HG03135 (cell line): ENCODE results near the gene MTA1.

Experiments used
- ATAC-seq: cut with Tn5 transposase; IDR thresholded peaks from one replicate; pipeline ENCODE4 v1.9.1; 2021; ENCODE audit warnings: mild to moderate bottlenecking, moderate library complexity; ENCODE audit not compliant: unreplicated experiment

The MTA1 gene

GRCh38 chr14:105419195-105420091 lies at the start of gene MTA1:
Gene MTA1, plus strand, starts transcription at chr14:105419827. Its CDS starts 209 bp downstream, at chr14:105420036.
- no peak for ATAC-seq

- ATAC-seq: no peak
Observed at GRCh38 chr14:105374389-105374788, 45.2 kb upstream of the MTA1 start.

DNA sequence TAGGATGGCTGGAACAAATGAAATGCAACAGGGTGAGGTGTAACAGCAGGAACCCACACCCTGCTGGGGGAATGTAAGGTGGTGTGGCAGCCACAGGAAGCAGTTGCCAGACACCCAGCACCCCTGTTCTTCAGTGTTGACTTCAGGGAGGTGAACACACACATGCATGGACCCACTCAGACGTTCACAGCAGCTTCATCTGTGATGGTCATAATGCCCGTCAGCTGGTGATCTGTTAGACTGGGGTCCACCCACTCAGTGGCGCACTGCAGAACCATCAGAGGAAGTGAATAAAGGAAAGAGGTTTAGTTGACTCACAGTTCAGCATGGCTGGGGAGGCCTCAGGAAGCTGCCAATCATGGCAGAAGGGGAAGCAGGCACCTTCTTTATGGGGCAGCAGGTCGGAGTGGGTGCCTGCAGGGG lies 44.0 kb upstream of the MTA1 start:
- ATAC-seq: no peak

- no peak for ATAC-seq
Observed at GRCh38 chr14:105376521-105377440, 42.8 kb upstream of the MTA1 start.

DNA sequence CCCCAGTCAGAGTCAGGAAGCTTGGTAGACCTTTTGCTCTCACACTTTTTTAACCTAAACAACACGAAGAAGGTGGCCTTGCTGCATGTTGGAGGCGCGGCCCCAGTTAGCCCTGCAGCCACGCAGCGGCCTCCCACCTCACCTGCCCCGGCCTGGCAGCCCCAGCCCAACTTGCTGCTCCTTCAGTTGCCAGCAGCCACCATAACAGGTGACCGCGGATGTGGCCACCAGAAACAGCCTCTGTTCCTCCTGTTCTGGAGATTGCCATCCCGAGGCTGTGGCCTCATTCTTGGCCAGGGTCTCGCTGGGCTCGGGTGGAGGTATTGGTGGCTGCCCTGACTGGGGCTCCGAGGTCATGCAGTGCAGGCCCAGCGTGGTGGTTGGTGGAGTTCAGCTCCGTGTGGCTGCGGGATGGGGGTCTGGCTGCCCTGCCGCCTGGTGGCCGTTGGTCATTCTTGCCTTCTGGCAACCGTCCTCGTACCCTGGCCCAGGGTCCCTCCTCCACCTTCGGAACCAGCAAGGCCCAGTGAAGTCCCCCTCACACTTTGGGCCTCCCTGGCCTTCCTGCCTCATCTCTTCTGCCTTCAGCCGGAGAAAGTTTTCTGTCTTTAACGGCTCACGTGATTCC lies 42.0 kb upstream of the MTA1 start:
- no peak for ATAC-seq

DNA sequence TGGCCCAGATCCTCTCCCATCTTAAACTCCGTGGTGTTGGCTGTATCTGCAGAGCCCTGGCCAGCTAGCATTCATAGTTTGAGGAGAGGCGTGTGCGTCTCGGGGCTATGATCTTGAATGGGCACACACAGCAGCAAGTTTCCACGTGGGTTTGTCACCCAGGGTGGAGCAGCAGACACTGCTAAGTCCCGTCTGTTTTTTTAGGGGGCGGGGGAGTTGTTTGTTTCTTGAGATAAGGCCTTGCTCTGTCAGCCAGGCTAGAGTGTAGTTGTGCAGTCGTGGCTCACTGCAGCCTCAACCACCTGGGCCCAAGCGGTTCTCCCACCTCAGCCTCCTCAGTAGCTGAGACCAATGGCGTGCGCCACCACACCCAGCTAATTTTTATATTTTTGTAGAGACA lies 41.4 kb upstream of the MTA1 start:
- ATAC-seq: no peak

DNA sequence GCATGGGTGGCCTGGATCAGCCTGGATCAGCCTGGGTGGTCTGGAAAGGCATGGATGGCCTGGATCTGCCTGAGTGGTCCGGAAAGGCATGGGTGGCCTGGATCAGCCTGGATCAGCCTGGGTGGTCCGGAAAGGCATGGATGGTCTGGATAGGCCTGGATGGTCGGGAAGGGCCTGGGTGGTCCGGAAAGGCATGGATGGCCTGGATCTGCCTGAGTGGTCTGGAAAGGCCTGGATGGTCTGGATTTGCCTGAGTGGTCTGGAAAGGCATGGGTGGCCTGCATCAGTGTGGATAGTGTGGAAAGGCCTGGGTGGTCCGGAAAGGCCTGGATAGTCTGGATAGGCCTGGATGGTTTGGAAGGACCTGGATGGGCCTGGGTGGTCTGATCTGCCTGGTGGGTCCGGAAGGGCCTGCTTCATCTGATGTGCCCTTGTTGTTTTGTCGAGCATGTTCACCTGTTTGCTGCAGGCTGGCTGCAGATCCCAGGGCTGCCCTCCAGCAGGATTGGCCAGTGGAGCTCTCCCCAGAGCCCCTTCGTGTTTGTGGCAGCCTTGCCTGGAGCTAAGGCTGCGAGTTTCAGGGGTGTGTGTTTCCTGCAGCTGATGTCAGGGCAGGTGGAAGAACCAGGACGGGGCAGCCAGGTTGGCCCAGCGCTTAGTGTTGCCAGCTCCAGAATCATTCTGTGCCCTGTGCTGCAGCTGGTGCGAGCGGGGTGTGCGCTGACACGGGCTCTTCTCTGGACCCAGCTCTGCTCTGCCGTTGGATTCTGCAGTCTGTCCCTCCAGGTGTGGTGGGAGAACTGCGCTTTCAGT lies 40.5 kb upstream of the MTA1 start:
- ATAC-seq: no peak

DNA sequence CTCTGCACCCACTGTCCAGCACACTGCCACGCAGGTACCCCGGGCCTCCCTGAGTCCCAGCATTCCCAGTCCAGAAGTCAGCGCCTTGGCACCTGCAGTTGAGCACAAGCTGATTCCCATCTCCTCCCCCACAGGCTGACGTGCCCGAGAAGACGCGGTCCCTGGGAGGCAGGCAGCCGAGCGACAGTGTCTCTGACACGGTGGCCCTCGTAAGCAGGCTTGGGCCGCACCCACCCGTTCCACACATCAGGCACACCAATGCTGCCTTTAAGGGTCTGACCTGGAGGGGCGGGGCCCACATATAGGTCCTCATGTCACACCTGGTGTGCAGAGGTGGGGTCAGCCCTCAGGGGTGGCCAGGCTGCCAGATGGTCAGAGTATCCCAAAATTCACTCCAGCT lies 39.7 kb upstream of the MTA1 start:
- no peak for ATAC-seq

- no peak for ATAC-seq
Observed at GRCh38 chr14:105380756-105381155, 38.9 kb upstream of the MTA1 start.

DNA sequence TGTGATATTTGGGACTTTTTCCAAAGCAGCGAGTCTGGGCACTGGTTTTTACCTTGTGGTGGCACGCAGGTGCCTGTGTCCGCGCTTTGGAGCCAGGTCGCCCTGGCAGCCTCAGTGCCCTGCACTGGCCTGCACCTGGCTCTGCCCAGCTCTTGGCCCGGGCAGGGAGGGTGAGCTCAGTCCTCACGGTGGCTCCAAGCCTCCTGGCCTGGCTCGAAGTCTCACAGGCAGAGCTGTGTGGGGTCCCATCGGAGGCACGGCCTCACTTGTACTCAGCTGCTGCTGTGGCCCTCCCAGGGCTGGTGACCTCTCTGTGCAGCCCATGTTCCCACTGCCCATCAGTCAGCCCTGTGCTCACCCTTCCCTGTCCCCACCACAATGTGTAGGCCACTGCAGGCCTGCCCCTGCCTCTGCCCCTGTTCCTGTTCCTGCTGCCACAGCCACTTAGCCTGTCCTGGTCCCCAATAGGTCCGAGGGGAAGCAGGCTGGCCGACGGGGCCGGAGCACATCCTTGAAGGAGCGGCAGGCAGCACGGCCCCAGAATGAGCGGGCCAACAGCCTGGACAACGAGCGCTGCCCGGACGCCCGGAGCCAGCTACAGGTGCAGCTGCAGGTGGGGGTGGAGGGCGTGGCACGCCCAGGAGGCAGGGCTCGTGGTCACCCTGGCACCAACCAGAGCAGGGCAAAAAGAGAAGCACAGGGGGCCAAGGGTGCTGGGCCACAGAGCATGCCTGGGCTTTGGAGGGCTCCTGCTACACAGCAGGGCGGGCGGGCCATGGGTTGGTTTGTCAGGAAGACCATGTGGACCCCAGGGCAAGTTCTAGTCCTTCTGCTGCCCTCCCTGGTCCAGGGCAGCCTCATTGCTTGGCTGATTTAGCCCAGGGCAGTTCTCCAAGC lies 37.9 kb upstream of the MTA1 start:
- no peak for ATAC-seq

DNA sequence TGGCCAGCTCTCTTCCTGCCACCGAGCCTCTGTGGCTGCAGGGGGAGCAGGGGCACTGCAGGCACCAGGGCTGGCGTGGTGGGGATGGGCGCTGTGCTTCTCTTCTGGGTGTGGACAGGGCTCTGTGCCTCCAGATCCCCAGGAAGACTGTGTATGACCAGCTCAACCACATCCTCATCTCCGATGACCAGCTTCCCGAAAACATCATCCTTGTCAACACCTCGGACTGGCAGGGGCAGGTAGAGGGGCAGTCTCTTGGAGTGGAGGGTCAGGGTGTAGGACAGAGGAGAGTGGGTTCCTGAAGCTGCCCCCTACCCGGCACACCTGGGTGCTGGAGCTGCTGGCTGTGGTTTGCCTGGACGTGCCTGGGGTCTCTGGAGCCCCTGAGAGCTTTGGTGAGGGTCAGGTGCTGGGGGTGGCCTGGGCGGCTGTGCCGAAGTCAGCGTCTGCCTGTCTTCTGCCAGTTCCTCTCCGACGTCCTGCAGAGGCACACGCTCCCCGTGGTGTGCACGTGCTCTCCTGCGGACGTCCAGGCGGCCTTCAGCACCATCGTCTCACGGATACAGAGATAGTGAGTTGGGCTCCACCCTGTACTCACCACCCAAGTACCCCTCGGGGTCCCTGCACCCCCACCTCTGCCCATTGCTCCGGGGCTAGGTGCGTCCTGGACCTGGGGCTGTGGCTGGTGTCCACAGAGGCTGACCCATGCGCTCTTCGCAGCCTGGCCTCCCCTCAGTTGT lies 37.1 kb upstream of the MTA1 start:
- no peak for ATAC-seq

DNA sequence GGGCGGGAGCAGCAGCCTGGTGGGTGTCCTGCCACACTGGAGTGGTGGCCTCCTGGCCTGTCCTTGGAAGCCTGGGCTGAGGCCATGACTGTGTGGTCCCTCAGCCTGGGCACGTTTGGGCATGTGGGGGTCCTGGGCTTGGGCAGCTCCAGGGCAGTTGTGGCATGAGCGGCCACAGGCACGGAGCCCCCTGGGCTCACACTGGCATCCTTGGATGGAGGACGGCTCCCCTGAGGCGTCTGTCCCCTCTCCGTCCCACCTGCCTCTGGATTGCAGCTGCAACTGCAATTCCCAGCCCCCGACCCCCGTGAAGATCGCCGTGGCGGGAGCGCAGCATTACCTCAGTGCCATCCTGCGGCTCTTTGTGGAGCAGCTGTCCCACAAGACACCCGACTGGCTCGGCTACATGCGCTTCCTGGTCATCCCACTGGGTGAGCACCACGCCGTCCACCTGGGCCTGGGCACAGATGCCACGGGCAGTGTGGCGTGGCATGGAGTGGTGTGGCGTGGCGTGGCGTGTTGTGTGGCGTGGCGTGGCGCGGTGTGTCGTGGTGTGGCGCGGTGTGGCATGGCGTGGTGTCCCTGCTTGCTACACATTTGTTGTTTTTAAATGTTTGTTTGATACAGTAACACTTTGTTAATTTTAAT lies 36.4 kb upstream of the MTA1 start:
- no peak for ATAC-seq

DNA sequence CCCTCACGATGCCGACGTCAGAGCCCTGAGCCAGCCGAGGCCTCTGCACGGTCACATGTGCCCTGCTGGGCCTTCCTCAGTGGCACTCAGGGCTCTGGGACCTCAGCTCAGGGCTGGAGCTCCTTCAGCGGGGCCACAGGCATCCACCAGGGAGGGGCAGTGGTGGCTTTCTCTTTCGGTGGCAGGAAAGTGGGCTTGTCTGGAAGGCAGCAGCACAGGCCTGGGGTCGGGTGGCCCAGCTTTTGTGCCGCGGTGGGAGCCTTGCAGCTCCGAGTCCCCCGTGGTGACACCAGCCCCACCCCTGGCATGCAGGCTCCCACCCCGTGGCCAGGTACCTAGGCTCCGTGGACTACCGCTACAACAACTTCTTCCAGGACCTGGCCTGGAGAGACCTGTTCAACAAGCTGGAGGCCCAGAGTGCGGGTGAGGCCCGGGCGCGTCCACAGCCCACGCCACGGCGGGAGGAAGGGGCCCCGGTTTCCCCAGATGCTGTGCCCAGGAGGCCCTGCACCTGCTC lies 35.5 kb upstream of the MTA1 start:
- ATAC-seq: no peak

- ATAC-seq: no peak
Observed at GRCh38 chr14:105384605-105385321, 34.9 kb upstream of the MTA1 start.

DNA sequence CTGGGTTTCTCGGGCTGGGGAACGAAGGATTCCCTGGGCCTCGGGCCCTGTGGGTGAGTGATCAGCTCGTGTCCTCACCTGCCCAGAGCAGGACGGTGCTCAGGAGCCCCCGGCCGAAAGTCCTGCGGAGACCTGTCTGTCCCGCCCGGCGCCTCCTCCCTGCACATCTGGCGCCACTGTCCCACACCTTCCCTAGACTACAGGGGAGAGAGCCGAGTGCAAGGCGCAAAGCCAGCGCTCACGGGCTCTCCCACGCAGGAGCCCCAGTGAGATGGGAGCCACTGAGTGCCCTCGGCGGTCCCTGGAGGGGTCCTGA lies 34.3 kb upstream of the MTA1 start:
- no peak for ATAC-seq

DNA sequence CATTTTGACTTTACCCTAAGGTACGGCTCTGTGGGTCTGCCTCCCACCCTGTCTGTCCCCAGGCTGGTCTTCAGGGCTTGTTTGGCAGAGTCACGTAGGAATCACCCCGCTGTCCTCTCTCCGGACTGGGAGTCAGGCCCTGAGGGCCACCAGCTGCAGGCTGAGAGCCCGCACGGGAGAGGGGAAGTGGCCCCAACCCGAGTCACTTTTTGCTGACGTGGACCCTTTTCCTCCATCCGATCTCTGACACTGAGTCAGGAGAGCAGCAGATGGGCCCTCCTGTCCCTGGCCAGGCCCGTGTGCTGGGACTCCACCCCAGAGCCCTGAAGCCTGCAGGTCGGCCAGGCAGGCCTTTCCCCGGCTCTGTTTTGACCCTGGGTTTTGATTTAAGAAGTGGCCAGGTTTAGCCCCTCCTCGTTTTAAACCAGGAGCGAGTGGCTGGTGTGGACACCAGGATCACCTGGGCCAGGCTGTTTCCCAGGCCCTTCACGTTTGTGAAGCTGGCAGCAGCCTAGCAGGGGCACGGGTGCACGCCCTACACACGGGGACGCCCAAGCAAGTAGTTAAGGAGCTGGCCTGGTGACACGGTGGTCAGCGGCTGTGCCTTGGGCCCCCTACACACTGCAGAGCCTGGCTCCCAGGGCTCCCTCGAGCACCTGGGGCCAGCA lies 33.8 kb upstream of the MTA1 start:
- ATAC-seq: no peak
